Fibroblast of skin of right quadriceps (primary cell): ENCODE results near the gene AGAP9.
"Not testable (repeated sequence)": the region's sequence is repeated elsewhere in the genome, so short reads cannot be mapped to it uniquely, and the experiment has no call there.

Experiments
- DNase-seq: peaks from one replicate; pipeline ENCODE4 v3.0.0-alpha.2; 2013

Gene AGAP9

DNA sequence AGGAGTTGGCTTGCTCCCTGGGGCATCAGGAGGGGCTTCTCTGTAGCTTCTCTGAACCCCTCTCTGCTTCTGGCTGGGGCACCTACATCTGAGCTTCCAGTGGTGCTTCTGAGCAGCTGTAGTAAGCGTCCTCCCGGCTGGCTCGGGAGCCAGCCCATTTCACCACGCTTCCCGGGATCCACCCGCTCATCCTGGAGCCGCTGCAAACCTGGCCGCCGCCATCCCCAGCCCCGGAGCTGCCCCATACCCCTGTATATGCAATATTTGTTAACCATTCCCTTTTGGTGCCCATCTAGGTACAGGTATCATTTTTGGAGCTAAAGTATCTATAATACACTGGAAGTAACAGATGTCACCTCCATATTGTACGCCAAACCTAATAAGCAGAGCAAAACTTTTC is 38.7 kb downstream of the AGAP9 start:
- DNase-seq: not testable (repeated sequence)

DNA sequence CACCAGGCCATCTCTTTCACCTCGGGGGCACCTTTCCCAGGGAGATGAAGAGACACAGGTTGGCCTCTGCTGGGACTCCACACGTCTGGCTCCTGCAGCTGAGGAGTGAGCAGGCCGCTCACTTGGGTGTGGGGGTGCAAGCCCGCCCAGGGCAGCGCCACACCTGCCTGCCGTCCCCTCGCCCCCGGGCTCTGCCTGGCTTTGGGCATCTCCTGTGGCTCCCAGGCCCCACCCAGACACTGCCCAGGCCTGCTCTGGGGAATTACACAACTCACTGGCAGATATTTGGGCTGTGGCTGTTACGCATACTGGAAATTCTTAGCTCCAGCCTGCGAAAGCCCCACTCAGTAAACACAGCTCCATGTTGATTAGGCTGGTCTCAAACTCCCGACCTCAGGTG is 39.5 kb downstream of the AGAP9 start, which contains the start of gene ANXA8:
TSS of gene ANXA8 (minus strand) at position 193 of the 400 bp plus-strand sequence. CDS start at position 11, 182 bp downstream.
- DNase-seq: not testable (repeated sequence)

DNA sequence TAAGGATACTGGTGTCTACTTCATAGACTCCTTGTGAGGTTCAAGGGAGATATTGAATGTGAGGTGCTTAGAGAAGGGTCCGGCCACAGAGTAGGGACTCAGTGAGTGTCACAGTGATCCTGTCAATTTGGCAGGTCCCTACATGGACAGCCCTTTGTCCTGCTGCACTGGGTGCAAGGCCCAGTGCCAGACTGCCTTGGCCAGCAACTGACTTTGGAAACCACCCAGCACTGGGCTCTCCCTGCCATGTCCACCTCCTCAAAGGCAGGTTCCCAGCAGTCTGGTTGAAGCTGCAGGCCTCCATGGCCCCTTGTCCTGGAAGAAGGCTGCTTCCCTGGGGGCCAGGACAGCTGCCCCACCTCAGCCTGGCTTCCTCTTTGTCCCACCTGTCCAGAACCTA is 41.1 kb downstream of the AGAP9 start:
- not testable (repeated sequence) for DNase-seq

DNA sequence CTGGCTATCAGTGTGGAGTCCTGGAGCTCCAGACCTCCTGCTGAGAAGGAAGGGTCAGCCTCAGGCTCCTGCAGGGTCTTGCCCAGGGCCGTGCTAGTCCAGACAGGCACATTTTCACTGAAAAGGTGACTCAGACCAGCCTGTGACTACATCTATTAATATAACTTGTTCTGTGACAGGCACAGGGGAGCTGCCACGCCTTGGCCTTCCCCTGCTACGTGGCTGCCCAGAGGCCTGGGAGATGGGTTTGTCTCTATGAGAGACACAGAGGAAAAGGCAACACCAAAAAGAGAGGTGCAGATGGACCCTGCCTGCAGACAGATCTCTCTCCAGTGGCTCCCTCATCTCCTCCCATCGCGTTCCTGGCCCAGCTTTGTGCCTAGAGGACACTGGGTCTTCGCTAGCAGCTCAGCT is 41.7 kb downstream of the AGAP9 start:
- not testable (repeated sequence) for DNase-seq

DNA sequence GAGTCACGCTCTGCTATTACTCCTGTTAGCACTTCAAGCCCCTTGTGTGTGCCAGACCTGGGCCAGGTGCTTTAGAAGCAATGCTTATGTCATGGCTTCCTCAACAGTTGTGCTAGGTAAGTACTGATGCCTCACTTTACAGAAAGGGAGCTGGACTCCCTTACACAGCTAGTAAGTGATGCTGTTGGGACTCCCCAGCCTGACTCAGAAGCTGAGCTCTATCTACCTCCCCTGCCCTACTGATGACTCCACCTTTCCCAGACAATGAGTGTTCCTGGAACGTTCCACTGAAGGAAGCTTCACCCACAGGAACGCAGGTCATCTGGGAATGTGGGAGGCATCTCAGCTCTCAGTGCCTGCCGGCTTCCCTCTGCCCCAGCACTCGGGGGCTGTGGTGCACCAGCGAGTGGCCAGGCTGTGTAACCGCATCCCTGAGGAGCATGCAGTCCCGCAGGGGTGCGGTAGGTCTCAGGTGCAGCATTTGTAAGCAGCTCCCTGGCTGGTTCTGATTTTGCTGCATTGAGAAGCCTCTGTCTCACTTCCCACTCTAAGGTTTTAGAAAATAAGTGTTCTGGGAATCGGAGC is 42.2 kb downstream of the AGAP9 start:
- DNase-seq: peak; percentile 58

DNA sequence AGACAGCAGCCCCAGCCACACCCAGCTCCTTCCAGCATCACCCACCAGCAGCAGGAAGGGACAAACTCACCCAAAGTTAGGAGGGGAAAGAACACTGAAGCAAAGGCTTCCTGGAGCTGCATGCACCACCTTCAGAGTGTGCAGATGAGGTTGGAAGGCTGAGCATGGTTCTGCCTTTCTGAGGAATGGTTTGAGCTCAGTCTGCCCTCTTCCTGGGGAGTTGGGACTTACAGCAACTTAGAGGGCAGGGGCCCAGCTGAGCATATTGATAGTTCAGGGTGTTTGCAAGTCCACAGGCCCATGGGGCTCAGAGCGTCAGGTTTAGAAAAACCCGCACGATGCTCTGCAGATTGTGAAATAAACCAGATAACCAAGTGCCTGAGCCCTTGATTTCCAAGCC is 43.3 kb downstream of the AGAP9 start:
- not testable (repeated sequence) for DNase-seq

DNA sequence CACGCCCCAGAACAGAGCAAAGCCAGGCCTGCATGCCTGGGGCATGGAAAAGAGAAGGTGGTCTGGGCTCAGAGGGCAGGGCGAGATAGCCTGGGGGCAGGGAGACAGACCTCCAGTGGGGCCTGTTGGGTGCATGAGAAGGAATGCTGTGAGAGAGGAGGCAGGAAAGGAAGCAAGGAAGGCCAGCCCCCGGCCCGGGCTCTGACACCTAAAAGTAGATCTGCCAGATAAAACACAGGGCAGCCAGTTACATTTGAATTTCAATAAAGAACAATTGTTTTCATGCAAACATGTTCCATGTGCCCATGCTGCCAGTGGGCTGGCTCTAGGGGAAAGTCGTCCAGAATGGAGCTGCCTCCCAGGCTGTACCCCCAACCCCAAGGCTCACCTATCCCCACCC is 45.3 kb downstream of the AGAP9 start:
- not testable (repeated sequence) for DNase-seq

DNA sequence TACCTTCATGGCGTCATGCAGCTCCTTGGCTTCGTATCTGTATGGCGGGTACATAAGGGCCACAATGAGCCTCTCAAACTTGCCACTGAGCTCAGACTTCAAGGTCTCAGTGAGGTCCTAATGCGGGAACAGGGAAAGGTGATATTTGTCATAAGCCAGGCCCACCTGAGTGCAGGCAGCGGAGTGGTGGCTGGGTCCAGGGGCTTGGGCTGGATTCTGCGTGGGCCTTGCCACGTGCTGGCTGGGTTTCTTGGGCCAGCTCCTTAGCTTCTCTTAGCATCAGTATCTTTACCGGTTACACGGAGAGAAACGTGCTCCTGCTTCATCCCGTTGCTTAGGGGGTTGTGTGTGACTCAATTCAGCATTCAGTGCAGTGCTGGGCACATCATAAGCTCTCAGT is 46.4 kb downstream of the AGAP9 start:
- not testable (repeated sequence) for DNase-seq

DNA sequence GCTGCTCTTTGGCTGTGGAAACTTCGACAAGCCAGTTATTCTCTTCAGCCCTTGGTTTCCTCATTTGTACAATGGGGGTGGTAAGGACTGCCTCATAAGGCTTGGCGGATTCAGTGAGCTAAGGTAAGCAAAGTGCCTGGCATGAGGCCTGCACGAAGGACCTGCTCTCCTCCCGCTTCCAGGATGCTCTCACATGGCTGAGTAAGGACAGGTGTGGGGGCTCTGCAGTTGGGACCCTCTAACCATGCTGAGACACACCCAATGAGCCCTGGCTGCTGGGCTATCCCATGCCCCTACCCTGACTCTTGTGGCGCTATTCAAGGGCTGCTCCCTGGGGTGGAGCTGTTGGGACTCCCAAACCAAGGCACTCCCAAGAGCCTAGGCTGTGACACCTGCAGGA is 48.3 kb downstream of the AGAP9 start:
- not testable (repeated sequence) for DNase-seq

DNA sequence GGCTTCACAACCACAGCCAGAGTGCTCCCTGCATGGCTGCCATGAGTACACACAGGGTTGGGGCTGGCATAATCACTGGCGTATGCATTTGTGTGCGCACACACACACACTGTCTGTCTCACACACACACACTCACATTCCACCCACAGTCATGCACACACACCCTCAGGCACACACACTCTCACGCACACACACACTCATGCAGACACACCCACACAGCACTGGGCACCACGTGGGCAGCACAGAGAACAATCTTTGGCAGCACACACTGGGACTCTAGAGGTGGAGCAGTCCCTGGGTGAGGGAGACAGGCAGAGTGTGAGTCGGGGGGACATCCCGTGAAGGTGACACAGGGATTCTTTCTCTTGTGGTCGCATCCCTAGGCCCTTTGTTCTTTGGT is 49.9 kb downstream of the AGAP9 start:
- DNase-seq: not testable (repeated sequence)

DNA sequence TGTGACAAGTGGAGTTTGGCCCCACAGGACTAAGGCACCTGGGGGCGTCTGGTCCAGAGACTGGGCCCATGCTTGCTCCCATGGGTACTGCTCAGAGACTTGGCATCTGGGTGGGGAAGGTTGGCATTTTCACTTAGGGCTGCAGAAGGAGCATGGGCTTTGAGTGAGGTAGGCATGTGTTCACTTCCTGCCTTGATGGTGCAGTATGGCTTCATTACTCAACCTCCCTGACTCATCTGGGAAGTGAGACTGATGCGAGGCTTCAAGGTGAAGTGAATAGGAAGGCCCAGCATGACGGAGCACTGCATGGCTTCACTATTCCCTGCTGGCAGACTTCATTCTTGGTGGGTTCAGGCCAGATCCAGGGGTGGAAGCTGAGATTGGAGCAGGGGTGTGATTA is 50.8 kb downstream of the AGAP9 start:
- not testable (repeated sequence) for DNase-seq

DNA sequence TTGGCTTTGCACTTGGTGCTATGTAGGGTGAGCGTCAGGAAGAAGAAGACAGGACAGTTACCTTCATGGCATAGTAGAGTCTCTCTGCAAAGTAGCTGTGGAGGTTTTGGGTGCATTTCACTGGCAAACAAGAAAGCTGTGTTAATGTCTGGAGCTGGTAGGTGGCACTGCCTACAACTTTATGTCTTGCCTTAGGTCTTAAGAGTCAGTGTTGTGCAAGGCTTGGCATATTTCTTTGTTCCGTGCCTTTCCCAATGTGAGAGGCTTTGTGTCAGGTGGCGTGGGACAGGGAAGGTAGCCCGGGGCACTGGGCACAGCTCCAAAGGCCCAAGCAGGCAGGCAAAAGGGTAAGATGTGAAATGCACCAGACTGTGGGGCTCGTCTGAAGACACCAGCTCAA is 51.4 kb downstream of the AGAP9 start:
- not testable (repeated sequence) for DNase-seq

DNA sequence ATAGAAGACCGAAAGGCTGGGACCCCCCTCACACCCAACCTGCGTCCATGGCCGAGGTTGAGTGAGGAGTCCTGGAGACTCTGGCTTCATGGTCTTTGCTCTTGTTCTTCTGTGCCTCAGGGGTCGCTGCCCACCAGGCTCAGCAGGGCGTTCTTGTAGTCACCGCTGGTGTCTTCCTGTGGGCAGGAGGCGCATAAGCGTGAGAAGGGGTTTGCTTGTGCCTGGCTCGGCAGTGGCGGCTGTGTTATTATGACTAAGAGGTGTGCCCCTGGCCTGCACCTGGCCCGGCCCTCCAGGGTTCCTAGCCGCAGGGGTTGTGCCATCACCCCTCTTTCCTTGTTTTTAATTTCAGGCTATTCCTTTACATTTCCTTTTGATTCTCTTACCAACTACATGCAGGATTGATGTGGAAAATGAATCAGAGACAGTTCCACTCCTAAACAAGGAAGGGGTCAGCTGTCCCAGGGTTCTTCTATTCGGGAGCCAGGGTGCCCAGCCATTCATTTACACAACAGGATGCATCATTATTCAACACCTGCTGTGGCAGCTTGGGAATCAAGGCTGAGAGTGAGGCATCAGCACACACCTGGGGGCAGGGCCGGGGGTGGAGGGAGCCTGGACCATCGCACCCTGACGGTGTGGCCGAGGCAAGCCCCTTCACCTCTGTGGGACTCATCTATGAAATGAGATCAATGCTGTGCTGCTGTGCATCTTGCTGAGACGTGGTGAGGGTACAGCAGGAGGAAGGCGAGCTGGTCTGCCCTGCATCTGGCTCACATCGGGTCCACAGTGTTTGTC is 54.5 kb downstream of the AGAP9 start:
- DNase-seq: not testable (repeated sequence)

DNA sequence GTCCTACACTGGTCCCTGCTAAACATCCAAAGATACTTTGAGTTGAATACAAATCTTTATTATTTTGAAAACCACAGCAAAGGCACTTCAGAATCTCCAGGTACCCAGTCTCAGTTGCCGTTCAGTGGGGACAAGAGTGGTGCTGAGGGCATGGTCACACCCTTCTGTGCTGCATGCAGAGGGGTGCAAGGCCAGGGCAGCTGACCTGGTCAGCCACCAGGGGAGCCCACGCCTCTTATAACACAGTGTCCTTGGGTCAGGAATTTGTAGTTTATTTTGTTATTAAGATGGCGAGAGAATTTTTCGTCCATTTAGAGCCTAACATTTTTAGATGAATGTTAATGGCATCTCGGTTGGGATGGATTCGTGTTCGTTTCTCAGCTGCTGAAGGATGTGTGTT is 55.5 kb downstream of the AGAP9 start:
- not testable (repeated sequence) for DNase-seq

DNA sequence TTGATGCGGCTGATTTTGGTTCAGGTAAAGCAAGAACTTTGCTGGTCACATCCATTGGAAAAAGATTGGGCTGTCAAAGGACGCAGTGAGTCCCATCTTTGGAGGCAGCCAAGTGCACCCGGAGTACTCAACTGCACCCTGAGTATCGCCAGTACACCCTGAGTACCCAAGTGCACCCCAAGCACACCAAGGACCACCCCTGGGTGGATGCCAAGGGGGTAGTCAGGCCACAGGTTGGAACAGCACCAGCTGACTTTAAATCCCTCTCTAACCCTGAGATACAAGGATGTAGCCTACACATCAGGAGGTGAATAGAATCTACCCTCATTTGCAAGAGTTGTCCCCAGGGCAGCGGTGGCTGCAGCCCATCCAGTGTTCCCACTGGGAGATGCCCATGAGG is 56.0 kb downstream of the AGAP9 start:
- DNase-seq: not testable (repeated sequence)

DNA sequence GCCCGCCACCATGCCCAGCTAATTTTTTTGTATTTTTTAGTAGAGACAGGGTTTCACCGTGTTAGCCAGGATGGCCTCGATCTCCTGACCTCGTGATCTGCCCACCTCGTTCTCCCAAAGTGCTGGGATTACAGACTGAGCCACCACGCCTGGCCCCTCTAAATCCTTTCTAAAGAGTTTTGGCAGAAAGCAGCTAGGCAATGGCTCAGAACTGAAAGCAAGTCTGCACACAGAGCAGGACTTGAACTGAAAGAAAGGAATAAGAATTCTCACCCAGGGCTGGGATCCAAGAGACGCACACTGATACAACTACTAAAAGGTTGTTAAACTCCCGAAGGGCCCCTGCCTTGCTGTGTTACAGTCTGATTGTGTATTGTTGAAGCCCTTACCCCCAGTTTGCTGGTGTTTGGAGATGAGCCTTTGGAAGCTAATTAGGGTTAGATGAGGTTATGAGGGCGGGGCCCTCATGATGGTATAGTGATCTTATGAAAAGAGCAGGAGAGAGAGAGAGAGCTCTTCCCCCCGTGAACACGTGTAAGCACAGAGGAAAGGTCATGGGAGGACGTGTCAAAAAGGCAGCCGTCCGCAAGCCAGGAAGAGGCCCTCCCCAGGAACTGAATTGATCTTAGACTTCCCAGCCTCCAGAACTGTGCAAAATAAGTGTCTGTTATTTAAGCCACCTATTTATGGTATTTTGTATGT is 58.1 kb downstream of the AGAP9 start:
- not testable (repeated sequence) for DNase-seq

DNA sequence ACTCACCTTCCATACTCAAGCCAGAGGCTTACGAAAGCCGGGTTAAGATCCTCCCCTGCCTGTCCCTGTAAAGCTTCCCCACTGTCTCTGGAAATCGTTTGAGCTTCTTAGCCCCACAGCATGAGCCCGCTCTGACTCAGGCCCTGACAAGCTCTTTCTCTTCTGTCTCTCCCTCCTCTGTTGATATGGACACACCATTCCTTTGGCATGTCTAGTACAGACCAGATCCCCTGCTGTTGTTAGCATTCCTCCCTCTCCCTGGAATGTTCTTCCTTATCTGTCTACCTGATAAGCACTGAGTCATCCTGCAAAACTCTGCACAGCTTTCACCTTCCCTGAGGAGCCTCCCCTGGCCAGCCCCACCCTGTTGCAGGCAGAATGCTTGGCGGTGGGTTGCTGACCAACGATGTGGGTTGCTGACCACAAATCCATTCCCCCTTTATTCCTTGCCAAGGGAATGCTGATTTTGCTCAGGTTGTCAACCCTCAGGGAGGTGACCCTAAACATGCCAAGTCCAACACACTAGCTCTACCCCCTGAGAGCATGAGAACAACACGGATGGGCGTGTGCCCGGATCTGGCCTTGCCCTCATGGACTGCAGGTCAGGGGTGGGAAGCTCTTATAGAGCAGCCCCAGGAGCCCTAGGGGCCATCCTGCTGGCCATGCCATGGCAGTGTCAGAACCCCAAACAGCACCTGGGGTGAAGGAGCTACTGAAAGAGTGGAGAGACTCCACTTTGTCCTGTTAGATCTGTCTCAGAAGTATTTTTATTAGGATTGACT is 60.7 kb downstream of the AGAP9 start:
- DNase-seq: not testable (repeated sequence)

DNA sequence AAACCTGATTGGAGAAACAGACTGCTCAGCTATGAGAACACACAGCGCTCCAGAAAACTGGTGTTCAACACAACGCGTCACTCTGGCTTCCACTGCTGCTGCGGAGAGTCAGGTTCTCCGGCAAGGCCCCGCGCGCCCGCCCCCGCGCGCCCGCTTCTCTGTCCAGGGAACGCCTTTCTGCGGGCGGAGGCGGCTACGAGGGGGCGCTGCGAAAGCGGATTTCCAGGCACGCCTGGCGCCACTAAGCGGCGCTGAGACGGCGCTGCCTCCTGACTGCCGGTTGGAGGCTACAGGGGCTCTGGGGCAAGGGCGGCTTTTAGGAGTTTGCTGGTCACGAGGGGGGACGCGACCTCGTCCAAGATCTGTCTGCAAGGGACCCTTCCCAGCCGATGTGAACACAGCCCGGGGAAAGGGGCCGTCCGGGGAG is 62.2 kb downstream of the AGAP9 start:
- DNase-seq: peak; percentile 54

DNA sequence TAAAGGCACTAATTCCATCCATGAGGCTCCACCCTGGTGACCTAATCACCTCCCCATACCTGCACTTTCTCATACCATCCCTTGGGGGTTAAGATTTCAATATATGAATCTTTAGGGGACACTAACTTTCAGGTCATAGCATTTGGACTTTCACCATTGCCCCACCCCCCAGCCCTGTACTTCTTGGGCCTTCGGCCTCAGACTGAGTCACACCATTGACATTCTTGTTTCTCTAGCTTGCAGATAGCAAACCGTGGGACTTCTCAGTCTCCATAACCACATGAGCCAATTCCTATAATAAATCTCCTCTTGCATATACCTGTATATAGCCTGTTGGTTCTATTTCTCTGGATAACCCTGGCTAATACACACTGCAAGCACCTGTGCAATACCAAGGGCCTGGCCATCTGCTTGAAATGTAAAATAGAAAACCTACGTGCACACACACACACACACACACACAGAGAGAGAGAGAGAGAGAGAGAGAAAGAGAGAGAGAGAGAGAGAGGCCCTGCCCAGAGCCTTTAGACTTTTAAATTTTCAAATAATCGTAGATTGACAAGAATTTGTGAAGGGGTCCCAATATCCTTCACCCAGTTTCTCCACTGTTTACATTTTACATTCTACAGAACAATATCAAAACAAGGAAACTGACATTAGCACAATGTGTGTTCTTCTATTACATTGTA is 64.8 kb downstream of the AGAP9 start:
- peak; percentile 64 for DNase-seq

DNA sequence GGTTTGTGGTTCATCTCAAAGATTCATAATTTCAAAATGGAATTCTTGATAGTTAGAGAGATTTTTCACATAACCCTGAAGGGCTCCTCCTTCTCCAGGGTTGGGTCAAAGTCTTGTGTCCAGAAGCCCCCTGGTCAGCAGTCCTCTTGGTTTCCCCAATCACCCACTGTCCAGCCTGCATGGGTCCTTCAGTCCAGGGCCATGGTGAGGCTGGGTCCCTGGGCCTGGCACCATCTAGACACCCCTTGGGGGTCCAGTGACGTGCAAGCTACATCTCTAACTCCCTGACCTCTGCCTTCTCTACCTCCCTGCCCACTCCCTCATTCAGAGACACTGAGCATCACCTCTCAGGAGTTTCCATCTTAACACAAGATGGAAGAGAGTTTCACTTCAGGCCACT is 65.6 kb downstream of the AGAP9 start:
- no peak for DNase-seq

DNA sequence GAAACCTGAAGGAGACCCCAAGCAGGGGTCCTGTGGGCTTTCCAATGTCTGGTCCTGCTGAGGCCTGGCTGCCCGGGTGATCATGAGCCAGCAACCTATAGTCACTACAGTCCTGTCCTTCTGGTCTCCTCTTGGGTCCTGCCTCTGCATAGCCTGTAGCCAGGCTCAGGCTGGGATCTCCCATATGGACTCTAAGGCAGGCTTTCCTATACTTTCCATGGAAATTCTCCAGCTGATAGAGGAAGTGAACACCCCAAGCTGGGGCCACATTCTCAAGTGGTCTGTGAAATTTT is 66.0 kb downstream of the AGAP9 start:
- no peak for DNase-seq

DNA sequence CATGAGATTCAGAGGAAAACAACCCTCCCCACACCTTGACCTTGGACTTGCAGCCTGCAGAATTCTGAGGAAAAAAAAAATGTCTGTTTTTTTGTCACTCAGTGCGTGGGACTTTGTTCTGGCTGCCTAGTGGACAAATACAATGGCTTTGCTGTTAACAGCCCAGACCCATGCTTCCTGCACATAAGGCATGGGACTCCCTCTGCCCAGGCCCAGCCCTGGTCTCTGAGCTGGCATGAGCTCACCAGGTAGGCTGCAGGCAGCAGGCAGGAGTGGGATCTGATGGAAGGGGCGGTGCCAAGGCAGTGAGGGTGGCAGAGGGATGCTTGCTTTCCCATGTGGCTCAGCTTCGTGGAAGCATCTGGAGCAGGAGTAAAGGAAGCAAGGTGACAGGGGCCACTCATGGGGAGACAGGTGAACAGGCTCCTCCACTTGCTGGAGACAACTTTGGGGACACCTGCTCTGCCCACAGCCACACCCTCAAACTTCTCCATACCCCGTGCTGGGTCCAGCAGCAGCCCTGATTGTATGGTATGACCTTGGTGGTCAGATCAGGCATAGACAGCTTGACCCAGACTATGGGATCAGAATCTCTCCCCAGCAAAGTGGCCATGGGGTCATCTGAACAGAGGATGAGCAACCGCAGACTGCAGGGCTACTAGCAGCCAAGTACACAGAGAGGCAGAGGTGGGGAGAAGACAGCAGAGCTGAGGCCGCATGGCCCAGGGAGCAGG is 66.5 kb downstream of the AGAP9 start:
- DNase-seq: no peak
